HL-60/S4 (cell line): ENCODE results near the gene CD151.

Experiments
- in situ Hi-C: fragments of 300-500 bp; cut with MboI; formaldehyde crosslinking; loops from 2 replicates; pipeline ENCODE4 v1.14.3; 2022; ENCODE audit warnings: low sequenced_read_pairs

The CD151 gene

DNA sequence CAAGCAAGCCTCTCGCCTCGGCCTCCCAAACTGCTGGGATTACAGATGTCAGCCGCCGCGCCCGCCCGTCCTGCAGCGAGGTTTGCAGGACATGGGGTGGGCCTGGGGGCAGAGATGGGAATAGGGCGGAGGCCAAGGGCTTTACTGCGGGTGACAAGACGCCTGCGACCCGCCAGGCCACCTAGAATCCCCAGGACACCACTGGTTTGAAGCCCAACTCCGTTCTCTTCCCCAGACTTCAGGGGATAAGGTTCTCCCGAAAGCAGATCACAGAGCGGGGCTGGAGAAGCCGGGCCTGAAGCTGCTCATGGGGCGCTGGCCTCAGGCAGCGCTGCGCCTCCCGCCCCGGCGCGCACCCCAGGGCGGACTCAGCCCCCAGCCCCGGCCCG lies 9.2 kb downstream of the CD151 start:
- in situ Hi-C loops, result no loop called here

DNA sequence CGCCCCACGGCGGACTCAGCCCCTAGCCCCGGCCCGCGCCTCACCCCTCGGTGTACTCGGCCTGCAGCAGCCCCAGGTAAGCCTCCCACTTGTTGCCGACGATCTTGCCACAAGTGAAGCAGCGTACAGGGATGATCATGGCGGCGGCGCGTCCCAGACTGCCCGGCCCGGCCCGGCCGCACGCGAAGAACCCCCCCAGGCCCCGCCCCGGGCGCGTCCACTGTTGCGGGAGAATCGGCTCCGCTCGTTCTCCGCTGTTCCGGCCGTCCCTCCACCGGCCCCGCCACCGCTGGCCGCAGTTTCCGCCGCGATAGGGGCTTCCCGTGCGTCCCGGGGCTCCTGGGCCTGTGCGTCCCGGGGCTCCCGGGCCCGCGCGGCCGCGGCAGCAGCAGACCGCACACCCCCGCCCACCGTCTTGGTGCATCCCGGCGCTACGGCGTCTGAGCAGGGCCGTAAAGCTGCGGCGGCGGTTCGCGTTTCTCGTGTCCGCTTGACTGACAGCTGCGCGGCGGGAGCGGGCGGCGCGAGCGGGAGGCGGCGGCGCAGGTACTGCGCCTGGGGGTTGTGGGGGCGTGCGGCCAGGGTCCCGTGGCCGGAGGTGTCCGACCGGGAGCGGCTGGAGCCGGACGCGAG lies 9.7 kb downstream of the CD151 start, which contains the start of the genes POLR2L and TSPAN4:
POLR2L (minus strand) TSS at position 160 of the 633 bp plus-strand sequence; CDS start at position 139, 21 bp downstream.
TSPAN4 (plus strand) TSS at position 483 of the 633 bp plus-strand sequence. CDS start 7,453 bp downstream, outside the sequence.
- in situ Hi-C loops, result no loop called here

DNA sequence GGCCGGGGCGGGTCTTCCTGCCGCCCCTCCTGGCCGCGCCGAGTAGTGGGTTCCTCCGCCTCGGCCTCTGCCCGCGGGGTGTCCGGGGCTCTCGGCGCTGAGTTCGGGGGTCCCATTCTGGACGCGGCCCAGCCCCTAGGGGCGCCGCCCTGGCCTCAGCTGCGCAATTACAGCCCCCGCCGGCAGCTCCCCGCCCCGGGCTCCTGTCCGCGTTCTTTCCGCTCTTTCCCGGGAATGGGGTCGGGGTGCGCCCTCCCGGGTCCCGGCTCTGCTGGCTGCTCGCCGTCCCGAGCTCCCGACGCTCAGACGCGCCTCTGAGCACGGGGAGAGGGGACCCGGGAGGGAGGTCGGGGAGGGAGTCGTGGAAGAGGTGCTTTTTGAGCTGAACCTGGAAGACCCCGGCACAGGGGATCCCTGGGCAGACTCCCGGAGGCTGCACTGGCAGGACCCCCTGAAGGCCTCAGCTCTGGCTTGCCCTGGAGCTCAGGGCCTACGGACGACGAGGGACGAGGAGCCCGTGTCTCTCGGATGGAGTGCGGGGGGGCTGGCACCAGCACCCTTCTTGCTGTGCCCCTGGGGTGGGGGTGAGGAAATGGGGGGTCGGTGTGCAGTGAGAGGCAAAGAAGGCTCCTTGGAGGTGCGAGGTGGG lies 10.5 kb downstream of the CD151 start:
- in situ Hi-C loops, result no loop called here

DNA sequence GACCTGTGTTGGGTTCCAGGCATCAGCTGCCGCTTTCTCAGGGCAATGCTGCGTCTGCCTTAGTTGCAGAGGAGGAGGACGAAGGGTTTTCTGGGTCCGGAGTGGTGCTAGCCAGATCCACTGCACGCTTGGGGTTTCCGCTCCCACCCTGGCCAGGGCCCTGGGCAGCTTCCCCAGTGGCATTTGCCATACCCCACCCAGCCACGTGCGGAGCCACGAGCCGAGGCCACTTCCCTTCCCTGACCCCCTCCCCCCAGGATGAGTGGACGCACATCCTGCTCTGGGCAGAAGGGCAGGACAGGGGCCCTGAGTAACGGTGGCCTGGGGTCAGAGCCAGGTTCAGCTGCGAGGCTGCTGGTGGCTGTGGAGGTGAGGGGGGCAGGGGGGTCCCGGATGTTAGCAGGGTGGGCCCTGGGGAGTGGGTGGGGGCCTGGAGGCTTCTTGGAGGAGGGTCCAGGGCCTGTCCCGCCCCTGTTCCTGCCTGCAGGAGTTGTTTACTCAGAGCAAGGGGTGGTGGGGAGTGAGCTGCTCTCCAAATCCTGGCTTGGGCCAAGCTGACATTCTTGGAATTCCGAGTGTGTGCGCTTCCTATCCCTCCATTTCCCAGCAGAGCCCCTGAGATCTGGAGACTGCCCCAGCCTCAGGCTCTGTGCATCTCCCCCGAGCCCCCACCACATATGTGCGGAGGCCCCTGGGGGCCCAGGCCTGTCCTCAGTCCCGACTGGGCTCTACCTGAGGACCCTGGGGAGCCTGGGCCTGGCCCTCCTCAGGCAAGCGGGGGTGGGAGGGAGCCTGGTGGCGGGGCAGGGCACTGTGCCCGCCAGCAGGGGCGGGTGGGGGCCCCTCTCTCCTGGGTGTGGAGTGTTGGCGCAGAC lies 11.3 kb downstream of the CD151 start:
- in situ Hi-C loops, result no loop called here

DNA sequence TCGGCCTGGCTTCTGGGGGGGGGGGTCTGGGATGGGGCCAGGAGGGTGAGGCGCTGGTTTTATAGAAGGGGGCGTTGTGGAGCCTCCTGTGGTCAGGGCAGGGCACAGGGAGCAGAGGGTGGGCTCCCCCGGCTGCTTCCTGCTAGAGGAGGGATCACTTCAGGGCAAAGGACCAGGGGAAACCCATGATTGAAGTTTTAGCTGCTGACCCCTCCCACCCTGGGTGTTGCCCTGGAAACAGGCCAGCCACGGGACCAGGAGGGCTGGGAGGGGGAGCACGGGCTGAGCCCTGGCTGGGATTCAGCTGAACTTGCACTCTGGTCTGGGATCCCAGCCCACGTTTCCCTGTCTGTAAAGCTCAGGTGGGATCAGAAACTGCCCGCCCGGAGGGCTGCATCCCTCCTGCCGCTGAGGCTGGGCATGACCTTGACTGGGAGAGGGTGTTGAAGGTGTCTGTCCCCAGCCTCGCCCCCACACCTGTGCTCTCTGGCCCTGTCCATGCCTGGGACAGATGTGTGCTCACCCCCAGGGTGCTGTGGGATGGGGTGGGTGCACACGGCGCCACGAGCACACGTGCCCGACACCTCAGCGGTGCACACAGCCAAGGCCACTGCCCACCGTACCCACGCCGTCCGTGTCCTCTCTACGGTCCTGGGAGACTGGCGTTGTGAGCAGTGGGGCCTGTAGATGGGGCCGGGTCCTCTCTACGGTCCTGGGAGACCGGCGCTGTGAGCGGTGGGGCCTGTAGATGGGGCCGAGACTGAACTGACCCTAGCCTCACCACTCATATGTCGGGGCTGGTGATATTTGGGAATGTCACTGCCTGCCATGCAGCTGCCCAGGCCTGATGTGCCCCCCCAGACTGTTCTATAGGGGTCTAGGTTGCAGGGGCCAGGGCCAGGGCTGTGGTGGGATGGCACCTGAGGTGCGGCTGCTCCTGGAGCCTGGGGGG lies 12.2 kb downstream of the CD151 start:
- in situ Hi-C loops, result no loop called here

DNA sequence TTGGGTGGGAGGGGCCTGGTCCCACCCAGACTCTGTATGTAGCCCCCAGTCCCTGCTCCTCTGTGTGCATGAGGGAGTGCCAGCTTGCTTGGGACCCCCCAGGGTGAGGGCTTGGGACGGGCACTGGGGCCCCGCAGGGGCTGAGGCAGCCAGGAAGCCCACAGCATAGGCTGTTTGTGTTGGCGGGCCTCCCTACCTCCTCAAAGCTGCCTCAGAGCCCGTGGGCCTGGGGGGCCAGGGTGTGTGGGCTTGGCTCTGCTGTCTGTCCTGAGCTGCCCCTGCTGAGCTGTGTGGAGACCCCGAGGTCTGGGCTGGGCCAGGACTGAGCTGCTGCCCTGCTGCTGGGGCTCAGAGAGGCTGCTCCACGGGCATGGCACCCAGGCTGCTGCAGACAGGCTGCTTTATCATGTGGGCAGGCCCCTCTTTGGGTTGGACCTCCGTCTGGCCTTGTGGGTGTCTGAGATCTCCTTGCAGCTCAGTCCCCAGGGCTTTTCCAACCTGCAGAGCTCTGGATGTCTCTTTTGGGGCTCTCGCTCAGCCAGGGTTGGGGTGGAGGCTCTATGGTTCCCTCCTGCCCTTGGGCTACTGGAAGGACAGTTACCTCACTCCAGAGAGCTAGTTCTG lies 13.2 kb downstream of the CD151 start:
- in situ Hi-C loops, result no loop called here

DNA sequence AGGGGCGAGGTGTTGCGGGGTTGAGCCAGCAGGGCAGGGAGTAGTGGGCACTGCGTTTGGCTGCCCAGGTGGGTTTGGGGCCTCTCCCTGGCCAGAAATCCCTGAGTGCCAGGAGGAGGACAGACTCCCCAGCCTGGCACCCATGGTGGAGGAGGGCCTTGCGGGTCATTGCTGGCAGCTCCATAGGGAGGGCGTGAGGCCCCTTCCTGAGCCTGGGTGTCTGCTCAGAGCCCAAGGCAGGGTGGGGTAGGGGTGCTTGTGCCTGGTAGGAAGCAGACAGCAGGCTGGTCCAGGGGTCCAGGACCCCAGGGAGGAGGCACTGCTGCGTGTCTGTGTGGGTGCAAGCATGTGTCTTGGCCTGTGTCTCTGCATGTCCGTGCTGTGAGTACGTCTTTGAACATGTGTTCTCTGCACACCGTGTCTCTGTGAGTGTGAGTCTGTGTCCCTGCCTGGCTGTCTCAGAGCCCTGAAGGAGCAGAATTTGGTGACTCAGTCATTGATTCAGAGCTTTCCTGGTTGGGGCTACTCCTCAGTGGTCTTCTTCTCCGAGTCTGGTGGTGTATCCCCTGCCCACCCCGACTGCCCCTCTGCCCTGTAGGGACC lies 13.8 kb downstream of the CD151 start:
- in situ Hi-C loops, result no loop called here

DNA sequence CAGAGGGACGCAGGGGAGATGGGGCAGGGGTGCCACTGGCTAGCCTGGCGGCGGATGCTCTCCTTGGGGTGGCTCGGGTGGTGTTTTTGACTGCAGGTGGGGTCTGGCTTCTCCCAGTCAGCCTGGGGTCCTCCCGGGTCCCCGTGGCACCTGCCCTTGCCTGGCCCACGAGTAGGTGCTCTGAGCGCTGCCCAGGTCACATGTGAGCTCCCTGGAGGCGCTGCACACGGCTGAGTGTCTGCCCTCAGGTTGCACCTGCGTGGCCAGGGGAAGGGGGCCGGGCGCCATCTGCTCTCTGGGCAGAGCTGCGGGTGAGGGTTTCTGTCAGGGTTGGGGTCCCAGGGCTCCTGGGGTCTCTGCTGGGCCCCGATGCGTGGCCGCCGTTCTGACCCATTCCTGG lies 15.1 kb downstream of the CD151 start:
- in situ Hi-C loops, result no loop called here

DNA sequence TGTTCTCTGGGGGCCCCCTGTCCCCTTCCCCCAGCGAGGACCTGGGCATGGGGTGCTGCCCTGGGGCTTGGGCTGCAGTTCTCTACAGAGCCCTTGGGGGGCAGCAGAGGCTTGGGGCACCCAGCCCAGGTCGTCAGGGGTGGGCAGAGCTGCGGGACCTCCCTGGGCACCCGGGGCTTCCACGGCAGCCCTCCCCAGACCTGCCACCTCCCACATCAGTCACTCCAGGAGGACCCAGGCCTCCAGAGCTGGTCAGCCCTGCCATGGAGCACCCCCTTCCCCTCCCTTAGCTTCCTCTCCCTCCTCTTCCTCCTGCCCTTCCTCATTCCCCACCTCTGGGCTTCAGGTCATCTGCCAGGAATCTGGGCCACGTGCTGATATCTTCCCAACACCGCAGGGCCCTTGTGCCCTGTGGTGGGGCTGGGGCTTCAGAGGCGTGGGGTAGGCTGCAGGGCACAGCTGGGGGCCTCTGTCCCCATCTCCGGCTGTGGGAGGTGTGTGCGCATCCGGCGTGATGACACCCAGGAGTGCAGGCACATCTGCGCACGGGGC lies 15.7 kb downstream of the CD151 start:
- in situ Hi-C loops, result no loop called here

DNA sequence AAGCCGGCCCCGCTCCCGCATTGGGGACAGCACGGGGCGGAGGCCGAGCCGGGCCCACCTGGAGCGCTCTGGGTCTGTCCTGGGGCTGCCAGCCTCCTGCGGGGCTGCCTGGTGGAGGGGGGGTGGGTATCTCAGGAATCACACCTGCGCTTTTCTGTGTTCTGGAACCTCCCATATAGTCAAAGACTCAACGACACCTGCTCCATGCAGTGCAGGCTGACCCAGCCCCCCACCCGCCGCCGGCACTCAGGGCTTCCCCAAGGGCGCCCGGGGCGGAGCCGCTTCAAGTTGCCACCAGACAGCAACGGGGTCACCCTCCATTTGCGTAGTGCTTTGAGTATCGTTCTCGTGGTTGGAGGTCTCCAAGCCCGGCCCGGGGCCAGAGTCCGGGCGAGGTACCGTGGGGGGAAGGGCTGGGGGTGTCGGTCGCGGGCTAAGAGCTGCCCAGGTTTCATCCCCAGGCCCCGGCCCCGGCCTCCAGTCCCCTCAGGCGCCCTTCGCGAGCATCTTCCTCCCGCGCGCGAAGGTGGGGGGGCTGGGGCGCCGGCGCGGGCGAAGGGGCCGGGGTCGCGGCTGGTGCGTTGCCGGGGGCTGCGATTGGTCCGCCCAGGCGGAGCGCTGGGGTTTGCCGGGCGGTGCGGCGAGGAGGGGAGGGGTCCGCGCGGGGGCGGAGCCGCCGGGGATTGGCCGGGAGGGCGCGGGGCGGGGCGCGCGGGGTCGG lies 16.5 kb downstream of the CD151 start:
- in situ Hi-C loops, result no loop called here

DNA sequence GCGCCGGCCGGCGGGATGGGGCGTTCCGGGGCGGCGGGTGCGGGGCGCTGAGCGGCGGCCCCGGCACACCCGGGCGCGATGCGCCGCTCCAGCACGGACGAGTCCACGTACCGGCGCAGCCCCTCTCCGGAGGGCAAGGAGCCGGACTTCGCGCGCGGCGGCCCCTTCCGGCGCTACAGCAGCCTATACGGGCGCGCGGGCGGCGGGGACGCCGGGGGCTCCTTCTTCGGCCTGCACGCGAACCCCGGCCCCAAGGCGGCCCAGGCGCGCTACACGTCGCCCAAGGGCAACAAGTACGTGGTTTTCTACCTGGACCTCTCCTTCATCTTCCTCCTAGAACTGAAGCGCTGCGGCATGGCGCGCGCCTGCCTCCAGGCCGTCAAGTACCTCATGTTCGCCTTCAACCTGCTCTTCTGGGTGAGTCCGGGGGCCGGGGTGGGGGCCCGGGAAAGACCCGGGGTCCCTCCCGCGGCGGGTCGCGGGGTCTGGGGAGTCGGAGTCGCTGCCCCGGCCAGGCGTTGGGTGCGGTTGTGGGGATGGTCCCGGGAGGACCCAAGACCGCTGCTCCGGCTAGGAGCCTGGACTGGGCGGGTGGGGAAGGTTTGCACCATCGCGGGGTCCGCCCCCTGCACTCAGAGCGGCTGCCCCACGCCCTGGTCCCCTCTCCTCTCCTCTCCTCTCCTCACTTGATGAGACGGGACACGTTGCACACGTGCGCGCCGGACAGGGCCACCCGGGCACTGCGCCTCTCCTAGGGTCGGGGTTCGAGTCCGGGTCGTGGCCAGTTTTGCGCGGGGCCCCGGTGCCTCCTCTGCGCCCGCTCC lies 17.4 kb downstream of the CD151 start:
- in situ Hi-C loops, result loop anchor here (25.0 kb wide), 1 partner anchor 212 kb away; the partner anchor contains the start of gene MUC2

DNA sequence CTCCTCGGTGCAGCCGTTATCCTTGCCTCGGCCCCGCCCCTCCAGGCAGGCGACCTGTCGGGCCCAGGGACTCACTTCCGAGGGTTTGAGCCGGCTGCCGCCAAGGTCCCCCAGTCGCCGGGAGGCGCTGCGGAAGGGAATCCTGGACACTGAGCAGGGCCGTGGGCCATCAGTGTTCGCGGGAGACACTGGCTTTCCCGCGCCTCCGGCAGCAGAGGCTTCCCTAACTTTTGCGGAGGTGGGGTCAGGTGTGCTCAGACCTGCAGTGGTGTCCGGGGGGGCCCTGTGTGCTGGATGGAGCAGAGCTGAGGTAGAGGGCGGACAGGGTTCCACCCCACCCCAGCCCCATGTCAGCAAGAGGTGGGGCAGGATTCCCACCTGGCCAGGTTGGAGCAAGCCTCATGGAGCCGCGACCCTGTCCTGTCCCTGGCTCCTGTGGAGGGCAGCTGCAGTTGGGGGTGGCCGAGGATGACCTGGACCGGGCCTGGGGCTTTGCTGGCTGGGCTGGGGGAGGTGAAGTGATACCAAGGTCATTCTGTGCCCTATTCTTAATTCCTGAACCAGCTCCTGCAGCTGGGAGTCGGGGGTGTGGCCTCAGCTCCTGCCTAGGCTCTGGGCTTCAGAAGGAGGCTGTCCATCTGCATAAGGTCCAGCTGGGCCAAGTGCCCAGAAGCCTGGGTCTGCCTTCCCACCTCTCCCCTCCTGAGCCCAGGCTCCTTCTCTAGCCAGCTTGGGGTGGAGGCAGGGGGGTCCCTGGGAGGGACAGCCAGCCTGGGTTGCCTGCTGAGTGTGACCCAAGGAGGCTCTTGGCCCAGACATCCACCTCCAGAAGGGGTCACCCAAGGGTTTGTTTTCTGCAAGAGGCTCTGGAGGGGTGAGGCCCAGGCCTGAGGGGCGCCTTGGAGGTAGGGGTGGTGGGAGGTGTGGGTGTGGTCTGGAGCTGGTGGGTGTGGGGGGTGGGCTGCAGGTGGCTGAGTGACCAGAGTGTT lies 18.3 kb downstream of the CD151 start:
- in situ Hi-C loops, result loop anchor here (25.0 kb wide), 1 partner anchor 211 kb away; the partner anchor contains the start of gene MUC2

DNA sequence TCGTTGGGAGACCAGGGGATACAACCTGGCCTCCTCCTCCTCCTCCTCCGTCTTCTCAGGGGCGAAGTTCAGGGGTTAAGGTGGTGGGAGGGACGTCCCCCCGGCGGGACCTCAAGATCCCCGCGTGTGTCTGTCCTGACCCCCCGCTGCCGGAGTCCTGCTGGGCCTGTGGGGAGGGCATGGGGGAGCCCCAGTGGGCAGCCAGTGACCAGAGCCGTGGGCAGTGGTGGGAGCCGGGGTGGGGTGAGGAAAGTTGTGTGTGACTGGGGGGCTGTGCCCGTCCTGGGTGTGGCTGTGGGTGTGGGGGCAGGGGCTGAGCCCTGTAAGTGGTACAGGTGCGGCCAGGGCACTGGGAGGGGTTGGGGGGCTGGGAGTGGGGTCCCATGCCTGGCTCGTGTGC lies 20.0 kb downstream of the CD151 start:
- in situ Hi-C loops, result loop anchor here (25.0 kb wide), 1 partner anchor 210 kb away; the partner anchor contains the start of gene MUC2

DNA sequence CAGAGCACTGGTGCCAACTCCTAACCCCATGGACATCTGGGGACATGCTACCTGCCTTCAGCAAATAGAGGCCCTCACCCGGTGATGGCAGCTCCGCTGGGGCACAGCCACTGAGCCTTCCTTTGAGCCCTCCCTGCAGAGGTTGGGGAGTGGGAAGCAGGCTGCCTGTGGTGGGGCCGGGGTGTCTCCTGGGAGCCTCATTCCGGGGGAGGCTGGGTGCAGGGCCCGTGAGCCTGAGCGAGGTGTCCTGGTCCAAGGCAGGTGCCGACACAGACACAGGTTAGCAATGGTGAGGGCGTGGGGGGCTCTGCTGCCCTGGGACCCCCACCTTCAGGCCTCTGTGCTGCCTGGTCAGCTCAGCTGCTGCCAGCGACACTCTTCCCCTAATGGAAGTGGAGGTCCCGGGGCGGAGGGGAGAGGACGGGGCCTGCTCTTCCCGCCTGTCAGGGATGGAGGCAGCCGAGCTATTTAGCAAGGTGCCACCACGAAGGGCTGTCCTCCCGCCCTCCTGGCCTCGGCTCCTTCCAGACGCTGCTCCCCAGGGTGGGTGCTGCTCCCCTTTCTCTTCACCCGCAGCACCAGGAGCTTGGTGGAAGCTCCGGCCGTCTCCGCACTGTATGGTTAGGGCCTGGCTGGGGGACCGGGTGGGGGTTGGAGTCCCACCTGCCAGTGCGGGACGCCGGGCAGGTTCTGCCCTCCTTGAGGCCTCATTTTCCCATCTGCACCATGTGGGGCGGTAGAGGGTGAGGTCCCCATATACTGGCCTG lies 21.1 kb downstream of the CD151 start:
- in situ Hi-C loops, result loop anchor here (25.0 kb wide), 1 partner anchor 208 kb away; the partner anchor contains the start of gene MUC2

DNA sequence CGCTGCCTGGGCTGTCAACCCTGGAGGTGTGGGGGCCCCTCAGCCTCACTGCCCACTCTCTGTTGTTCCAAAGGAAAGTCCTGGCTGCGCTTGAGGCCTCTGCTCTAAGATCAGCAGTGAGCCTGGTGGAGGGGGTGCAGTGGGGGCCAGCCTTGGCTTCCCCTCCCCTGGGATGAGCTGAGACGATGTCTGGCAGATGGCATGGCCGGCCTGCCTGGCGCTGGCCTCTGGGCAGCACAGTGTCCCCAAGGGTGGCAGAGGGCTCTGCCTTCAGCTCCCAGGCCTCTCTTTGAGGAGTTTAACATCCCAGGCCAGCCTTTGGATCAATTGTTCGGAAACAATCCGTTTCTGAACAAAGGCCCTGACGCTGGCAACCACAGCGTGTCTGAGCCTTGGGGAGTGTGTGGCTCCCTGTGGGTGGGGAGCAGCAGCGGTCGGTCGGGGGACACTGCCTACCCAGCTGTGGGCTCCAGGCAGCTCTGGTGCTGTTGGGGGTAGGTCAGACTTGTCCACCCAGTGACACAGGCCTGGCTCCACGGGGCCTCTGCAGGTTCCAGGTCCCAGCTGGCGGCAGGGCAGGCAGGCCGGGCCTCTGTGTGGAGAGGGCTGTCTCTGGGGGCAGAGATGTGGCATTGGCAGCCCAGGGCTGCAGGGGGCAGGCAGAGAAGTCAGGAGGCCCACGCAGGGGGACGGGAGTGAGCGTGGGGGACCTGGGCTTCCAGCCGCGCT lies 22.0 kb downstream of the CD151 start:
- in situ Hi-C loops, result loop anchor here (25.0 kb wide), 1 partner anchor 208 kb away; the partner anchor contains the start of gene MUC2
